K562 (cell line): ENCODE results near the gene SGMS1.

Experiments
- RBM25 ChIP-seq: fragments of 200-400 bp; formaldehyde crosslinking; IDR thresholded peaks from 2 replicates; pipeline ENCODE4 v1.6.1; 2018; ENCODE audit warnings: low read length, low read depth, moderate library complexity; ENCODE audit not compliant: severe bottlenecking
- SP1 ChIP-seq: sonication (generic); formaldehyde crosslinking; IDR thresholded peaks from 2 replicates; pipeline ENCODE4 v1.8.1; 2022; ENCODE audit warnings: mild to moderate bottlenecking, missing genetic modification reagents
- SREBF1 ChIP-seq: fragments of 150-350 bp; IDR thresholded peaks from 2 replicates; pipeline ENCODE4 v1.6.1; 2014; ENCODE audit warnings: antibody characterized with exemption, low read depth, low read length, borderline replicate concordance
- ZNF57 ChIP-seq: fragments of 450-650 bp; formaldehyde crosslinking; IDR thresholded peaks from 2 replicates; pipeline ENCODE4 v1.4.0; 2020; ENCODE audit warnings: mild to moderate bottlenecking, moderate library complexity

GRCh38 chr10:50447691-50448090 is 176.1 kb downstream of the SGMS1 start:
- TF ChIP-seq RBM25 (no peak), ZNF57 (CRISPR knock-in tag) (no peak), SP1 (CRISPR knock-in tag) (no peak), SREBF1 (no peak)
